ENCODE measurements around the gene SENP8. TPM values are rescaled to one million over a fixed set of nuclear protein-coding genes. Genes with fewer than 3 reads are reported as not detected.
A peak's percentile ranks its signal among the peaks of the same experiment; 100 is the strongest.
"Not testable (repeated sequence)": the region's sequence is repeated elsewhere in the genome, so short reads cannot be mapped to it uniquely, and the experiment has no call there.

SENP8 gene
- total and polyA plus RNA-seq, 2 of the 4 experiments (the other 2 are of a cell fraction), result 1.6 to 2.9 TPM

DNA sequence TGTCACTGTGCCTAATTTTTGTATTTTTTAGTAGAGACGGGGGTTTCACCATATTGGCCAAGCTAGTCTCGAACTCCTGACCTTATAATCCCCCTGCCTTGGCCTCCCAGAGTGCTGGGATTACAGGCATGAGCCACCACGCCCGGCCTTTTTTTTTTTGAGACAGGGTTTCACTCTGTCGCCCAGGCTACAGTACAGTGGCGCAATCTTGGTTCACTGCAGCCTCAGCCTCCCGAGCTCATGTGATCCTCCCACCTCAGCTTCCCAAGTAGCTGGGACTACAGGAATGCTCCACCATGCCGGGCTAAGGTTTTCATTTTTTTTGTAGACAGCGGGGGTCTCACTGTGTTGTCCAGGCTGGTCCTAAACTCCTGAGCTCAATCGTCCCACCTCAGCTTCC is 53.8 kb downstream of the SENP8 start:
- POLR2A ChIA-PET (ENCODE audit: unreplicated experiment); in situ Hi-C loops (cut with MboI; ENCODE audit: low sequenced_read_pairs): not testable (repeated sequence)

More for the DNA sequence above, 53.8 kb downstream of the SENP8 start:
- DNase-seq; H2AFZ ChIP-seq (replicated peaks; ENCODE audit: low read length, poor library complexity); H3K23ac ChIP-seq (ENCODE audit: low read depth, low read length); H3K27ac ChIP-seq (ENCODE audit: insufficient read depth, low read length); H3K14ac ChIP-seq (replicated peaks; ENCODE audit: low read depth, low read length); H3K9ac ChIP-seq (ENCODE audit: low read depth, low read length); ATAC-seq (ENCODE audit: low read depth); H4K20me1 ChIP-seq (ENCODE audit: insufficient read depth, low read length); H3K36me3 ChIP-seq (ENCODE audit: control insufficient read depth, insufficient read depth, low read length); H4K5ac ChIP-seq (ENCODE audit: low read depth, low read length); dilution Hi-C loops (cut with HindIII; ENCODE audit: low sequenced_read_pairs, unreplicated experiment); H3K4me2 ChIP-seq (ENCODE audit: low read depth, low read length); H3K4ac ChIP-seq (ENCODE audit: low read depth, low read length); H3K4me3 ChIP-seq (ENCODE audit: insufficient read depth, low read depth, low read length); H3K18ac ChIP-seq (ENCODE audit: low read depth, low read length); H3K9me3 ChIP-seq (ENCODE audit: control insufficient read depth, insufficient read depth, low read length); H3K56ac ChIP-seq (ENCODE audit: extremely low read depth, insufficient read depth, low read length); H2AK9ac ChIP-seq (replicated peaks; ENCODE audit: low read depth, low read length, poor library complexity); H3K9me1 ChIP-seq (ENCODE audit: insufficient read depth, low read length); H2BK15ac ChIP-seq (ENCODE audit: low read depth, low read length); intact Hi-C loops (cut with micrococcal nuclease); H2AK5ac ChIP-seq (ENCODE audit: low read depth, low read length); BruUV-seq (replicated peaks); H4K8ac ChIP-seq (ENCODE audit: low read depth in 2 of 2, low read length in 2 of 2); H2BK120ac ChIP-seq (ENCODE audit: low read depth, low read length); H3K79me1 ChIP-seq (ENCODE audit: low read depth in 1 of 2, low read length in 2 of 2); H2BK5ac ChIP-seq (ENCODE audit: low read depth, low read length, poor library complexity, severe bottlenecking); H2BK20ac ChIP-seq (ENCODE audit: low read depth, low read length); H4K91ac ChIP-seq (ENCODE audit: insufficient read depth, low read depth, low read length): not testable (repeated sequence)
- CTCF ChIA-PET, result interaction anchor here (0.6 kb wide), 1 partner anchor 509 kb away, joined by 6 read pairs; no protein-coding TSS in a partner anchor
- 65% methylated on average over 4 of the region's 10 CpGs; no CpG with 5 or more reads in 1 of the 2 experiments for WGBS, 2 experiments (ENCODE audit: extremely low coverage in 2 of 2, insufficient read length in 1 of 2)
- peaks cover 12% of the 10 kb centered on the region for H3K4me1 ChIP-seq (ENCODE audit: control insufficient read depth, insufficient read depth, low read length)
- H3K27me3 ChIP-seq (ENCODE audit: control insufficient read depth, insufficient read depth, low read length), result peaks cover 74% of the 10 kb centered on the region
- TF ChIP-seq CEBPB (IDR thresholded peaks at IDR 0.05; ENCODE audit: low read depth, low read length), result peak; percentile 32

Data from IMR-90 (cell line).